CD14-positive monocyte (primary cell): ENCODE measurements around the gene JAGN1. TPM values are rescaled to one million over a fixed set of nuclear protein-coding genes. Genes with fewer than 3 reads are reported as not detected.

ENCODE experiments used
- DNase-seq, 3 donors: peaks; one replicate each; pipeline ENCODE4 v3.0.0-alpha.2; 2011 to 2022
- H2AFZ ChIP-seq: 2 replicates; pipeline ENCODE4 v1.6.0; 2012; ENCODE audit warnings: mild to moderate bottlenecking, low read depth, low read length, inconsistent platforms; ENCODE audit not compliant: insufficient read depth, poor library complexity, severe bottlenecking
- H3K27ac ChIP-seq, 2 donors: 1 replicate in 1 of 2; 2 replicates in 1 of 2; pipeline ENCODE4 v1.5.1; 2012 to 2013; ENCODE audit warnings: low read length in 2 of 2, control low read depth in 1 of 2, inconsistent platforms in 1 of 2, low read depth in 1 of 2, mild to moderate bottlenecking in 1 of 2
- H3K27me3 ChIP-seq, 2 donors: one replicate each; pipeline versions ENCODE4 v1.6.0 to v1.6.1; 2011 to 2013; ENCODE audit warnings: low read length in 2 of 2; ENCODE audit not compliant: control insufficient read depth in 2 of 2, insufficient read depth in 2 of 2
- H3K36me3 ChIP-seq, 2 donors: replicated peaks in 1 of 2; 1 replicate in 1 of 2; 2 replicates in 1 of 2; pipeline versions ENCODE4 v1.5.1 to v1.6.1; 2012 to 2013; ENCODE audit warnings: low read length in 2 of 2, control low read depth in 1 of 2, inconsistent platforms in 1 of 2, mild to moderate bottlenecking in 1 of 2; ENCODE audit not compliant: insufficient read depth in 2 of 2, control insufficient read depth in 1 of 2
- H3K4me1 ChIP-seq, 2 donors: 1 replicate in 1 of 2; 2 replicates in 1 of 2; pipeline versions ENCODE4 v1.5.1 to v1.6.1; 2012 to 2013; ENCODE audit warnings: low read length in 2 of 2, control low read depth in 1 of 2, inconsistent platforms in 1 of 2, mild to moderate bottlenecking in 1 of 2, moderate library complexity in 1 of 2; ENCODE audit not compliant: insufficient read depth in 2 of 2, control insufficient read depth in 1 of 2
- H3K4me2 ChIP-seq: replicated peaks from 2 replicates; pipeline ENCODE3; 2012; ENCODE audit warnings: low read length, moderate library complexity, mild to moderate bottlenecking; ENCODE audit not compliant: poor library complexity, severe bottlenecking; ENCODE audit errors: extremely low read depth
- H3K4me3 ChIP-seq, 3 experiments: fragments of 200-600 bp in 1 of 3; sonication (generic) in 1 of 3; replicated peaks in 1 of 3; 1 replicate in 2 of 3; 2 replicates in 1 of 3; pipeline ENCODE4 v1.5.1; 2011 to 2013; ENCODE audit warnings: low read length in 3 of 3, mild to moderate bottlenecking in 3 of 3, control low read depth in 2 of 3, low read depth in 2 of 3, inconsistent platforms in 1 of 3, moderate library complexity in 1 of 3
- H3K79me2 ChIP-seq: 2 replicates; pipeline ENCODE4 v1.6.0; 2012; ENCODE audit warnings: mild to moderate bottlenecking, control low read depth, inconsistent platforms, low read length, moderate library complexity; ENCODE audit not compliant: insufficient read depth
- H3K9ac ChIP-seq: 2 replicates; pipeline ENCODE4 v1.6.0; 2017; ENCODE audit warnings: low read length, mild to moderate bottlenecking; ENCODE audit not compliant: insufficient read depth, poor library complexity, severe bottlenecking
- H3K9me3 ChIP-seq, 2 donors: replicated peaks in 1 of 2; 1 replicate in 1 of 2; 2 replicates in 1 of 2; pipeline versions ENCODE4 v1.5.1 to v1.6.1; 2012 to 2013; ENCODE audit warnings: low read length in 2 of 2, control low read depth in 1 of 2; ENCODE audit not compliant: control insufficient read depth in 1 of 2, insufficient read depth in 1 of 2
- H4K20me1 ChIP-seq: 2 replicates; pipeline ENCODE4 v1.6.0; 2012; ENCODE audit warnings: mild to moderate bottlenecking, low read length, control low read depth, moderate library complexity; ENCODE audit not compliant: insufficient read depth
- H3K27ac Mint-ChIP-seq, 7 donors: one replicate each; pipeline ENCODE4 v1.8.0; 2020; ENCODE audit warnings: mild to moderate bottlenecking in 7 of 7, mixed read lengths in 7 of 7, moderate library complexity in 6 of 7, inconsistent platforms in 2 of 7
- H3K27me3 Mint-ChIP-seq, 3 donors: one replicate each; pipeline ENCODE4 v1.8.0; 2021 to 2022; ENCODE audit warnings: low read depth in 3 of 3, mild to moderate bottlenecking in 3 of 3, mixed read lengths in 3 of 3, moderate library complexity in 3 of 3, inconsistent platforms in 1 of 3
- H3K36me3 Mint-ChIP-seq, 2 donors: one replicate each; pipeline ENCODE4 v1.8.0; 2020; ENCODE audit warnings: mixed read lengths in 2 of 2, inconsistent platforms in 1 of 2, mild to moderate bottlenecking in 1 of 2
- H3K4me1 Mint-ChIP-seq: one replicate; pipeline ENCODE4 v1.8.0; 2020; ENCODE audit warnings: mild to moderate bottlenecking, mixed read lengths
- H3K4me3 Mint-ChIP-seq, 2 donors: one replicate each; pipeline ENCODE4 v1.8.0; 2020; ENCODE audit warnings: mild to moderate bottlenecking in 2 of 2, mixed read lengths in 2 of 2, moderate library complexity in 1 of 2
- H3K9me3 Mint-ChIP-seq, 7 donors: one replicate each; pipeline ENCODE4 v1.8.0; 2020 to 2022; ENCODE audit warnings: mixed read lengths in 7 of 7, mild to moderate bottlenecking in 6 of 7, moderate library complexity in 6 of 7, inconsistent platforms in 2 of 7
- WGBS: methylation state at CpG from one replicate; pipeline ENCODE4 v1.1.5; 2013; ENCODE audit warnings: missing lambda C conversion rate; ENCODE audit not compliant: insufficient coverage; 5-methylcytosine and 5-hydroxymethylcytosine counted together
- intact Hi-C, 2 donors: fragments of 100-400 bp; cut with micrococcal nuclease; formaldehyde crosslinking; loops; one replicate each; pipeline versions ENCODE4 v1.15.0 to v1.15.1; 2023
- polyA plus RNA-seq, 3 donors: library from polyadenylated mRNA; depleted of rRNA in 1 of 3; unstranded in 2 of 3; stranded (reverse) in 1 of 3; fragments of 300-500 nt in 2 of 3; fragments of >200 nt in 1 of 3; fragmentation: Illumina TruSeq in 2 of 3; gene quantifications; 1 replicate in 2 of 3; 2 replicates in 1 of 3; pipeline ENCODE4 v1.2.3, GENCODE V29; 2012 to 2021
- TF ChIP-seq, protein P1 (sequence below): fragments of 200-600 bp; IDR thresholded peaks from one replicate; pipeline ENCODE4 v1.8.0; 2022; ENCODE audit warnings: antibody characterized with exemption, mild to moderate bottlenecking

Gene JAGN1
- polyA plus RNA-seq, 3 donors = 17.3 to 56.3 (median 49.8) TPM

DNA sequence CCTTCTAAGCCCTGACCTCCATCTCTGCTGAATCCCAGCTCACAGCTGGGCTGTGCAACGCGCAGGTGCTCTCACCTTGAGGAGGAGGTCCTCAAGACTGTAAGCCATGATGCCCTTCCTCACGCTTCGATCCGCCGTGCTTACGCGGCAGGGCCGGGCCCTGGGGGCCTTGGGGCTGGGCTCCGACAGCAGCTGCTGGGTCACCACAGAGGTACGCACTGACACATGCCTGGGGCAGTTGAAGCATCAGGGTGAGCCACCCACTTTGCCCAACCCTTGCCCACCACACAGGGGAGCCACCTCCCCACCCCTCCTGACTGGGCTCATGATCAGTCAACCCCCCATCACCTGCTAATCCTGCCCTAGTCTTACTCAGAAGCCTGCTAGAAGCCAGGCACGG is 13.4 kb upstream of the JAGN1 start:
- intact Hi-C loops = no loop called here
- Mint-ChIP-seq H3K27me3 (peaks cover 0 to 3% (median 1%) of the 10 kb centered on the region in 3 donors), H3K27ac (no peak overlapping the region), H3K36me3 (no peaks in the 10 kb centered on the region), H3K4me1 (no peaks in the 10 kb centered on the region), H3K4me3 (no peak overlapping the region), H3K9me3 (peaks cover 0 to 1% (median 0%) of the 10 kb centered on the region in 7 donors)
- 97% methylated on average over 11 of the region's 12 CpGs for WGBS
- DNase-seq = no peak
- Histone ChIP-seq H3K4me2 (no peak overlapping the region), H3K36me3 (no peaks in the 10 kb centered on the region), H3K27ac (no peak overlapping the region), H3K9ac (no peak overlapping the region), H3K9me3 (no peaks in the 10 kb centered on the region), H3K4me3 (no peak overlapping the region), H2AFZ (no peak overlapping the region), H3K27me3 (no peaks in the 10 kb centered on the region), H3K79me2 (no peaks in the 10 kb centered on the region), H4K20me1 (no peaks in the 10 kb centered on the region), H3K4me1 (no peaks in the 10 kb centered on the region)
- TF ChIP-seq, protein P1, sequence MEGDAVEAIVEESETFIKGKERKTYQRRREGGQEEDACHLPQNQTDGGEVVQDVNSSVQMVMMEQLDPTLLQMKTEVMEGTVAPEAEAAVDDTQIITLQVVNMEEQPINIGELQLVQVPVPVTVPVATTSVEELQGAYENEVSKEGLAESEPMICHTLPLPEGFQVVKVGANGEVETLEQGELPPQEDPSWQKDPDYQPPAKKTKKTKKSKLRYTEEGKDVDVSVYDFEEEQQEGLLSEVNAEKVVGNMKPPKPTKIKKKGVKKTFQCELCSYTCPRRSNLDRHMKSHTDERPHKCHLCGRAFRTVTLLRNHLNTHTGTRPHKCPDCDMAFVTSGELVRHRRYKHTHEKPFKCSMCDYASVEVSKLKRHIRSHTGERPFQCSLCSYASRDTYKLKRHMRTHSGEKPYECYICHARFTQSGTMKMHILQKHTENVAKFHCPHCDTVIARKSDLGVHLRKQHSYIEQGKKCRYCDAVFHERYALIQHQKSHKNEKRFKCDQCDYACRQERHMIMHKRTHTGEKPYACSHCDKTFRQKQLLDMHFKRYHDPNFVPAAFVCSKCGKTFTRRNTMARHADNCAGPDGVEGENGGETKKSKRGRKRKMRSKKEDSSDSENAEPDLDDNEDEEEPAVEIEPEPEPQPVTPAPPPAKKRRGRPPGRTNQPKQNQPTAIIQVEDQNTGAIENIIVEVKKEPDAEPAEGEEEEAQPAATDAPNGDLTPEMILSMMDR = no peak

DNA sequence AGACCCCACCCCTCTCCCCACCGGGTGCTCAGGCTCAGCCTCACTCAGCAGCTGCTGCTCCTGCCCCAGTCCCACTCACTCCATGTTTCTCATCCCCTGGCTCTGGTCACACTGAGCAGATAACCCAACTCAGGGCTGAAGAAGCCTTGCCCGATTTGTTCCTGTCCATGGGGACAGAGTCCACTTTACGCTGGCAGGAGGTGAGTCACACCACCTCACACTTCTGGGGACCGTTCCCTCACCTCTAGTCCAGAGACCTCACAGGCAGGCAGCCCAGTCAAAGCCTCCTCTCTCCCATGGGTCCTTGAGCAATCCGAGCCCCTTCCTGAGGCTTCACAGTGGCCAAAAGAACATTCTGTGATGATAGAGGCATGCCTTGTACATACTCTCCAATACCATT is 11.7 kb upstream of the JAGN1 start:
- peaks cover 0 to 1% (median 0%) of the 10 kb centered on the region in 7 donors for H3K9me3 Mint-ChIP-seq
- Histone ChIP-seq H3K4me1 (no peaks in the 10 kb centered on the region), H3K36me3 (no peaks in the 10 kb centered on the region), H3K9me3 (no peaks in the 10 kb centered on the region), H3K79me2 (no peaks in the 10 kb centered on the region), H3K4me3 (no peak overlapping the region), H2AFZ (no peak overlapping the region), H3K9ac (no peak overlapping the region), H3K27ac (no peak overlapping the region), H3K27me3 (no peaks in the 10 kb centered on the region), H4K20me1 (no peaks in the 10 kb centered on the region), H3K4me2 (no peak overlapping the region)
- TF ChIP-seq, protein P1 = no peak
- DNase-seq = no peak
- 91% methylated on average over 4 of the region's 5 CpGs for WGBS
- H3K4me3 Mint-ChIP-seq = no peak overlapping the region
- no peak overlapping the region for H3K27ac Mint-ChIP-seq
- no peaks in the 10 kb centered on the region for H3K36me3 Mint-ChIP-seq
- H3K27me3 Mint-ChIP-seq = peaks cover under 1 to 3% (median 1%) of the 10 kb centered on the region in 3 donors
- H3K4me1 Mint-ChIP-seq = no peaks in the 10 kb centered on the region
- intact Hi-C loops = no loop called here
